ENCODE data around the gene CAMSAP3. TPM values are rescaled to one million over a fixed set of nuclear protein-coding genes. Genes with fewer than 3 reads are reported as not detected.
"Not testable (repeated sequence)": the region's sequence is repeated elsewhere in the genome, so short reads cannot be mapped to it uniquely, and the experiment has no call there.

The CAMSAP3 gene
- total RNA-seq, 1 donor from 2014 or later = 1.1 TPM

- Mint-ChIP-seq H3K27me3 (ENCODE audit: unreplicated experiment) (no peaks in the 10 kb centered on the region), H3K27ac (ENCODE audit: unreplicated experiment) (no peak overlapping the region), H3K9me3 (ENCODE audit: unreplicated experiment) (no peaks in the 10 kb centered on the region), H3K36me3 (ENCODE audit: unreplicated experiment) (peaks cover 20% of the 10 kb centered on the region), H3K4me1 (ENCODE audit: unreplicated experiment) (no peaks in the 10 kb centered on the region), H3K4me3 (ENCODE audit: unreplicated experiment) (no peak overlapping the region)
- TF ChIP-seq CTCF (IDR thresholded peaks at IDR 0.05) = no peak
- DNase-seq (ENCODE audit: extremely low spot score, unreplicated experiment) = no peak
These were observed 32.8 kb upstream of the CAMSAP3 start for GRCh38 chr19:7562646-7563393.

DNA sequence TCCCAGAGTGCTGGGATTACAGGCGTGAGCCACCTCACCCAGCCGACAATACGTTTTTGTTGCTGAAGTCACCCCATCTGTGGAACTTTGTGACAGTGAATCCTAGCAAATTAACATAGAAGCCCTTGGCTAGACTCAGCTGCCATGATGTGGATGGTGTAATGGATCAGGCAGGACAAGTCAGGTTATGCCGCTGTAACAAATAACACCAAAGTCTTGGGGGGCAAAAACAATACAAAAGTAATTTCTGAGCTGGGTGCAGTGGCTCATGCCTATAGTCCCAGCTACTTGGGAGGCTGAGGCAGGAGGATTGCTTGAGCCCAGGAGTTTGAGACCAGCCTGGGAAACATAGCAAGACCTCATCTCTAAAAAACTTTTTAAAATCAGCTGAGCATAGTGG, 30.8 kb upstream of the CAMSAP3 start:
- Mint-ChIP-seq H3K4me1 (ENCODE audit: unreplicated experiment) (no peaks in the 10 kb centered on the region), H3K9me3 (ENCODE audit: unreplicated experiment) (no peaks in the 10 kb centered on the region), H3K27ac (ENCODE audit: unreplicated experiment) (no peak overlapping the region), H3K4me3 (ENCODE audit: unreplicated experiment) (no peak overlapping the region), H3K36me3 (ENCODE audit: unreplicated experiment) (peaks cover 11% of the 10 kb centered on the region), H3K27me3 (ENCODE audit: unreplicated experiment) (no peaks in the 10 kb centered on the region)
- no peak for TF ChIP-seq CTCF (IDR thresholded peaks at IDR 0.05)
- no peak for DNase-seq (ENCODE audit: extremely low spot score, unreplicated experiment)

DNA sequence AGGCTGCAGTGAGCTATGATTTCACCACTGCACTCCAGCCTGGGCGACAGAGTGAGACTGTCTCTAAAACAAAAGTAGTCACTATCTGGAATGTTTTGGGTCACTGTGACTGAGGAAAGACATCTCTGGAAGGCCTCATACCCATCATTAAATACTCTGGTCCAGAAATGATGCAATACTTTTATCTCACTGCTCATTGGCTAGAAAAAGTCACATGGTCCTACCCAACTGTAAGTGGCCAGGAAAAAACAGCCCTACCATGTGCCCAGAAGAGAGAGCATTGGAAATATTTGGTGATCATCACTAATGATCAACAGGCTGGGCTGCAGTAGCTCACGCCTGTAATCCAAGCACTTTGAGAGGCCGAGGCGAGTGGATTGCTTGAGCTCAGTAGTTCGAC, 30.3 kb upstream of the CAMSAP3 start:
- Mint-ChIP-seq H3K9me3 (ENCODE audit: unreplicated experiment) (no peaks in the 10 kb centered on the region), H3K4me1 (ENCODE audit: unreplicated experiment) (no peaks in the 10 kb centered on the region), H3K36me3 (ENCODE audit: unreplicated experiment) (peaks cover 9% of the 10 kb centered on the region), H3K27me3 (ENCODE audit: unreplicated experiment) (no peaks in the 10 kb centered on the region), H3K4me3 (ENCODE audit: unreplicated experiment) (no peak overlapping the region), H3K27ac (ENCODE audit: unreplicated experiment) (no peak overlapping the region)
- no peak for DNase-seq (ENCODE audit: extremely low spot score, unreplicated experiment)
- TF ChIP-seq CTCF (IDR thresholded peaks at IDR 0.05) = no peak

GRCh38 chr19:7570761-7571160, 24.9 kb upstream of the CAMSAP3 start:
- H3K27ac Mint-ChIP-seq (ENCODE audit: unreplicated experiment) = no peak overlapping the region
- TF ChIP-seq CTCF (IDR thresholded peaks at IDR 0.05) = no peak

GRCh38 chr19:7575434-7576040, 20.1 kb upstream of the CAMSAP3 start:
- no peaks in the 10 kb centered on the region for H3K4me1 Mint-ChIP-seq (ENCODE audit: unreplicated experiment)
- H3K4me3 Mint-ChIP-seq (ENCODE audit: unreplicated experiment) = no peak overlapping the region
- H3K9me3 Mint-ChIP-seq (ENCODE audit: unreplicated experiment) = no peaks in the 10 kb centered on the region
- TF ChIP-seq CTCF (IDR thresholded peaks at IDR 0.05) = no peak
- no peak for DNase-seq (ENCODE audit: extremely low spot score, unreplicated experiment)
- H3K36me3 Mint-ChIP-seq (ENCODE audit: unreplicated experiment) = no peaks in the 10 kb centered on the region
- peaks cover 22% of the 10 kb centered on the region for H3K27me3 Mint-ChIP-seq (ENCODE audit: unreplicated experiment)
- H3K27ac Mint-ChIP-seq (ENCODE audit: unreplicated experiment) = no peak overlapping the region

More at GRCh38 chr19:7570761-7571160, 24.9 kb upstream of the CAMSAP3 start:
- H3K4me3 Mint-ChIP-seq (ENCODE audit: unreplicated experiment) = no peak overlapping the region
- no peaks in the 10 kb centered on the region for H3K36me3 Mint-ChIP-seq (ENCODE audit: unreplicated experiment)
- H3K9me3 Mint-ChIP-seq (ENCODE audit: unreplicated experiment) = no peaks in the 10 kb centered on the region
- no peaks in the 10 kb centered on the region for H3K4me1 Mint-ChIP-seq (ENCODE audit: unreplicated experiment)
- peaks cover 6% of the 10 kb centered on the region for H3K27me3 Mint-ChIP-seq (ENCODE audit: unreplicated experiment)
- DNase-seq (ENCODE audit: extremely low spot score, unreplicated experiment) = no peak

DNA sequence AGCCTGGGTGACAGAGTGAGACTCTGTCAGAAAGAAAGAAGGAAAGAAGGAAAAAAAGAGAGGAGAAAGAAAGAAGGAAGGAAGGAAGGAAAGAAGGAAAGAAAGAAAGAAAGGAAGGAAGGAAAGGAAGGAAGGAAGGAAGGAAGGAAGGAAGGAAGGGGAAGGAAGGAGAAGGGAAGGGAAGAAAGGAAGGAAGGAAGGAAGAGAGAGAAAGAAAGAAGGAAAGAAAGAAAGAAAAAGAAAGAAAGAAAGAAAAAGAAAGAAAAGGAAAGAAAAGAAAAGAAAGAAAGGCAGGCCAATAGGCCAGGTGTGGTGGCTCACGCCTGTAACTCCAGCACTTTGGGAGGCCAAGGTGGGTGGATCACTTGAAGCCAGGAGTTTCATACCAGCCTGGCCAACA, 18.2 kb upstream of the CAMSAP3 start:
- H3K9me3 Mint-ChIP-seq (ENCODE audit: unreplicated experiment); H3K4me1 Mint-ChIP-seq (ENCODE audit: unreplicated experiment); H3K4me3 Mint-ChIP-seq (ENCODE audit: unreplicated experiment); H3K27ac Mint-ChIP-seq (ENCODE audit: unreplicated experiment); DNase-seq (ENCODE audit: extremely low spot score, unreplicated experiment); H3K36me3 Mint-ChIP-seq (ENCODE audit: unreplicated experiment): not testable (repeated sequence)
- H3K27me3 Mint-ChIP-seq (ENCODE audit: unreplicated experiment) = peaks cover 28% of the 10 kb centered on the region

All from osteocyte (in vitro differentiated cells).